ENCODE data around the gene HEATR9.
"Not testable (repeated sequence)": the region's sequence is repeated elsewhere in the genome, so short reads cannot be mapped to it uniquely, and the experiment has no call there.

Gene HEATR9

DNA sequence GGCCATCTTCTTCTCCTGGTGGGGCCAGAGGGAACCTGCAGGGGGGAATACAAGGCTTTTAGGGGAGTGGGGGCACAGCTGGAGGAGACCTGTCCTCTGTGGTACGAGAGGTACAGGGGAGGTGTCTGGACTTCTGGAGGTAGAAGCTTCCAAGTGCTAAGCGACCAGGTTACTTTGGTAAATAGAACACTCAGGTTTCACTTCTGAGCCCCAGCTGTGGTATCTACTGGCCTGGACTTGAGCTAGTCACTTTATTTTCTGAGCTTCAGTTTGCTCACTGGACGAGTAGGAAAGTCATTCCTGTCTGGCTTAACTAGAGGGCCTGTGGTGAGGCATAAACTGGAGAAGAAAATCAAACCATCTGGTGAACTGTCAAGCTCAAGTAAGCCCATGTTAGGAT is at the start of gene HEATR9:
Gene HEATR9 (minus strand): TSS at position 155 of the 400 bp plus-strand sequence. CDS start 149 bp downstream, at position 6.
- DNase-seq (ENCODE audit: low spot score), result no peak

GRCh38 chr17:35917519-35918213 is 49.0 kb upstream of the HEATR9 start:
- DNase-seq (ENCODE audit: low spot score), result no peak

DNA sequence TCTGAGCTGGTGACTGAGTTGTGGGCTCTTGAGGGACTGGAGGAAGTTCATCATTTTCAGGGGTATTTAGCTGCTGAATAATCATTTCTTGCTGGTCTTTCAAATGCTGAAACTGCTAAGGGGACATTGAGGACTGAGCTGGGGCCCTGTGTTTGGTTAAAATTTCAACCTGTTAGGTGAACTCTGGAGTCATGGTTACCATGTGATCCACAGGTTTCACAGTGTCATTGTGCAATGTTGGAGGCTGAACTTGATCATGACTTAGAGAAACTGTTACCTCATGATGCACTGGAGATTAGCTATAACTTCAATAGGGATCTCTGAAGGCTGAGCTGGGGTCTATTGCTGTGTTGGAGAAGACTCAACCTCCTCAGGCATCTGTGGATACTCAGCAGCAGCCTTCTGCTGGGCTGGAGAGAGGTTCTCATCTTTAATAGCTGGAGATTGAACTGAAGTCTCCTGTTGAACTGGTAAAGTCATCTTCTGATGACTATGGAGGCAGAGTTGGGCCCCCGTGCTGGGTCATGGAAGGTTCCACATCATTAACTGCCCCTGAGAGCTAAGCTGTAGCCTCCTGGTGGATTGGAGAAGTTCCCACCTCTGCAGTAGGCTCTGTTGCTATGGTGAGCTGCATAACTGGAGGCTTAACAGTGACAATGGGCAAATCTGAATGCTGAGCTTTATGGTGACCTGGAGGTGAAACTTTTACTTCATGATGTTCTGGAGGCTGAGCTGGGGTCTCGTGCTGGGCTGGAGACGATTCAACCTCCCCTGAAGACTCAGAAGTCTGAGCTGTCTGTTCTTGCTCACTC is 46.7 kb upstream of the HEATR9 start:
- DNase-seq (ENCODE audit: low spot score), result no peak

DNA sequence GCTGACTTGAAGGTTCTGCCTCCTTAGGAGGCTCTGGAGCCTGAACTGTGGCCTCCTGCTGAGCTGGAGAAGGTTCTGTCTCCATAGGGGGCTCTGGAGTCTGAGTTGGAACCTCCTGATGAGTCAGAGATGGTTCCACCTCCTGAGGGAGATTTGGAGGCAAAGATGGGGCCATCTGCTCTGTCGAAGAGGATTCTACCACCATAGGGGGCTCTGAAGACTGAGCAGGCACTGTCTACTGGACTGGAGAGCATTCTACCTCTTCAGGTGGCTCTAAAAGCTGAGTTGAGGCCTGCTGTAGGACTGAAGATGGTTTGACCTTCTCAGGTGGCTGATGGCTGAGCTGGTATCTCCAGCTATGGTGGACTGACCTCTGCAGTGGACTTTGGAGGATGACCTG is 45.7 kb upstream of the HEATR9 start:
- no peak for DNase-seq (ENCODE audit: low spot score)

DNA sequence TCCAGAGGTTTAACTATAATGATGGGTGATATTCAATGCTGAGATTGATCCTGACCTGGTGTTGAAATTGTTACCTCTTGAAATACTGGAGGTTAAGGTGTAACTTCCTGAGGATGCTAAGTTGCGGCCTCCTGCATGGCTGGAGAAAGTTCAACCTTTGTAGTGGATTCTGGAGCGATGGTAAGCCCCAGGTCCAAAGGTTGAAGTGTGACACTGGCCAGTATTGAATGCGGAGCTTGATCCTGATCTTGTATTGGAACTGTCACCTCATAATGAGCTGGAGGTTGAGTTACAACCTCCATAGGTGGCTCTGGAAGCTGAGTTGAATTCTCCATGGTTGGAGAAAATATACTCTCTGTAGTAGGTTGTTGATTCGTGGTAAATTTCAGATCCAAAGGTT is 44.9 kb upstream of the HEATR9 start:
- no peak for DNase-seq (ENCODE audit: low spot score)

DNA sequence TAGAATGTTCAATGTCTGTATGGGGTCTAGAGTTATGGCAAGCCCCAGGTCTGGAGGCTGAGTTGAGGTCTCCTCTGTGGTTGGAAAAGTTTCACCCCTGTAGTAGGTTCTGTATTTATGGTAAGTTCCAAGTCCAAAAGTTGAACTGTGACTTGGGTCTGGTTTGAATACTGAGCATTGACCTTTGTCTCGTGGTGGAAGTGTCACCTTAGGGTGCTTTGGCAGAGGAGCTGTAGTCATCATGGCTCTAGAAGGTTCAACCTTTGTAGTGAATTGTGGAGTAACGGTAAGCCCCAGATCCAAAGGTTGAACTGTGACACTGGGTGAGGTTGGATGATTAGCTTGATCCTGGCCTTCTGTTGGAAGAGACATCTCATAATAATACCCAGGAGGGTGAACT is 44.3 kb upstream of the HEATR9 start:
- no peak for DNase-seq (ENCODE audit: low spot score)

GRCh38 chr17:35912339-35912912 is 43.7 kb upstream of the HEATR9 start:
- DNase-seq (ENCODE audit: low spot score), result no peak

- no peak for DNase-seq (ENCODE audit: low spot score)
Measured at GRCh38 chr17:35909408-35909807, 40.7 kb upstream of the HEATR9 start.

DNA sequence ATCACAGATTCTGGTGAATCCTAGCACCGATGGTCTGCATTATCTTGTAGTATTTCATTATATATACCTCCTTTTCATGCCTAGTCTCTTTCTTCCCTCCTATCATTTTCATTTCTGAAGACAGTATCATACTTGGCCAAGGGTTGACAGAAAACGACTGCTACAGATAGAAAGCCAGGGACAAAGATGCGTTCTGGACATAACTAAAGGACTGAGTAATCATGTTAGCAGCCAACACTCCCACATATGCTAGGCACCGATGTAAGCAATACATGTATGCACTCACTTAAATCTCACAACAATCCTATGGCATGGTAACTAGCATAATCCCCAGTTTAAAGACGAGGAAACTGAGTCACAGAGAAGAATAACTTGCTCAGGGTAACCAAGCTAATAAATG is 39.0 kb upstream of the HEATR9 start:
- no peak for DNase-seq (ENCODE audit: low spot score)

DNA sequence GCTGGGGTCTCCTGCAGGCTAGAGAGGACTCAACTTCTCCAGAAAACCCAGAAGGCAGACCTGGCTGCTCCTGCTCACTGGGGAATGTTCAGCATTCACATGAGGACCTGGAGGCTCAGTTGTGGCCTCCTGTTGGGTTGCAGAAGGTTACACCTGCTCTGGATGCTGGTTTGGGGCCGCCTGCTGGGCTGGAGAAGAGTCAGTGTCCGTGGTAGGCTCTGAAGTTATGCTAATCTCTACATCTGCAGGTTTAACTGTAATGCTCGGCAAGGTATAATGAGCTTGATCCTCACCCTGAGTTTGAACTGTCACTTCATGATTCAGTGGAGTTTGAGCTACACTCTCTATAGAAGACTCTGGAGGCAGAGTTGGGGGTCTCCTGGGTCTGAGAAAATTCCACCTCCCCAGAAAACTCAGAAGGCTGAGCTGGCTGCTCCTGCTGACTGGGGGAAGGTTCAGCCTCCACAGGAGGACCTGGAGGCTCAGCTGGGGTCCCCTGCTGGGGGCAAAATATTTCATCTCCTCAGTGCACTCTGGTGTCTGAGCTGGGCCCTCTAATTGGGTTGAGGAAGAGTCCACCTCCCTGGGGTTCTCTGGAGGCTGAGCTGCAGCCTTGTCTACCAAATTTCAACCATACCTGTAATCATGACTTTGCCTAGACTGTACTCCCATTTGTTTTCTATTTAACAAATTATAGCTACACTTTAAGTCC is 38.4 kb upstream of the HEATR9 start:
- DNase-seq (ENCODE audit: low spot score), result no peak

GRCh38 chr17:35906191-35906925 is 37.7 kb upstream of the HEATR9 start:
- no peak for DNase-seq (ENCODE audit: low spot score)

GRCh38 chr17:35903451-35903850 is 34.8 kb upstream of the HEATR9 start:
- no peak for DNase-seq (ENCODE audit: low spot score)

GRCh38 chr17:35901631-35902175 is 33.0 kb upstream of the HEATR9 start:
- DNase-seq (ENCODE audit: low spot score), result no peak

GRCh38 chr17:35900708-35901480 is 32.2 kb upstream of the HEATR9 start:
- no peak for DNase-seq (ENCODE audit: low spot score)

GRCh38 chr17:35900280-35900679 is 31.6 kb upstream of the HEATR9 start:
- no peak for DNase-seq (ENCODE audit: low spot score)

GRCh38 chr17:35898283-35899070 is 29.8 kb upstream of the HEATR9 start:
- no peak for DNase-seq (ENCODE audit: low spot score)

GRCh38 chr17:35897772-35898171 is 29.1 kb upstream of the HEATR9 start:
- DNase-seq (ENCODE audit: low spot score), result not testable (repeated sequence)

DNA sequence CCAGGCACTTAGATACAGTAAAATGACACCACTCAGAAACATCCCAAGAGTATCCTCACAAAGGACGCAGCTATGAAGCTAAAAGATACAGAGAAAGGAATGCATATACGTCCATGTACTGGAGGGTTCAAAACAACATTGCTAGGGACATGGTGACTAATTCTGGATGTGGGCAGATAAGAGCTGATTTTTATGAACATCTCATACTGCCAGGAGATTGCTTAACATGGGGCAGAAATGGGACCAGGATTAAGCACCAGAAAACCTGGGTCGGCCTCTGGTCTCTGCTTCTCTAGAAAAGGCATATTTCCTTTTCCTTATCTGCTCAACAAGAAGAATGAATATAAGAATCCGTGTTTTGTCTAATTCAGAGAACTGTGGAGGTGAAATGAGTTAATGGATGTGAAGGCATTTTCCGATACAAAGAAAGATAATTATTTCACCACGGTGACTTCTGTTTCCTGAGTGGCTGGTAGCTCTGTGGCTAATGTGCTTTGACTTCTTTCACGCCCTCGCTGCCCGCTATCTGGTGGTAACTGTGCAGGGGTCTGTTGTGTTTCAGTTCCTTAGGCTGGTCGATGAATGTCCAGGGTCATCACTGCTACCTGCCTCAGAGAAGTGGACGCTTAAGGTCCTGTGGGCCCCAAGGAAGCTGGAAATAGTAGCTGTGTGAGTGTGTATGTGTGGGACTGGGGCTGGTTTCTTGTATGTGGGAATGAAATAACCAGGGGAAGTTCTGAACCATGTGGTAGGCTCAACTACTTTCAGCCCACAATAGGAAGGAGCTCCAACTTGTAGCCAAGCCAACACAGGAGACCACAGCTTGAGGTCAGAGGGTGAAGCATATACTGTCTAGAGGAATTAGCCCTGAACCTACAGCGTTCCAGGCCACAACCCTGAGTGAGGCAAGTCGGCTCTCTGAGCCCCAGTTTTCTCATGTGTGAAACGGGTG is 27.2 kb upstream of the HEATR9 start:
- DNase-seq (ENCODE audit: low spot score), result no peak

DNA sequence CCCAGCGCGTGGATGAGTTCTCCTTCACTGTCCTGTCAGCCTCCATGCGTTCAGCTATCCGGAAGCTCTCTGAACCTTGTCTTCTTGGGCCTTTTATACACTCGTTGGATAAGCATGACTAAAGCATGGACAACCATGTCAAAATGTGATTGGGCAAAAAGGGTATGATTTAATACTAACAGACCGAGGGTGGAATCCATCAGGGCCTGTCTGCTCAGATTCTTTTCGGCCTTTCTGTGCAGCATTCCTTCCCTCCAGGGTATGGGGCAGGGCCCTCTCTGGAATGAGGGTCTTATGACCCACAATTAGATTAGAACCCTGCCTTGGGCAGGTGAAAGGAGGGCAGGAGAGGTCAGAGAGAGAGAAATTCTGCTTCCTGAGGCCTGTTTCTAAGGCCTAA is 25.5 kb upstream of the HEATR9 start:
- DNase-seq (ENCODE audit: low spot score), result no peak

Measured in hematopoietic multipotent progenitor cell treated with erythropoietin and hydrocortisone succinate and interleukin-3 and kit ligand, for 15 days (in vitro differentiated cells).